Measurements from ENCODE around the gene FAM156B.
"Not testable (repeated sequence)": the region's sequence is repeated elsewhere in the genome, so short reads cannot be mapped to it uniquely, and the experiment has no call there.

The FAM156B gene

DNA sequence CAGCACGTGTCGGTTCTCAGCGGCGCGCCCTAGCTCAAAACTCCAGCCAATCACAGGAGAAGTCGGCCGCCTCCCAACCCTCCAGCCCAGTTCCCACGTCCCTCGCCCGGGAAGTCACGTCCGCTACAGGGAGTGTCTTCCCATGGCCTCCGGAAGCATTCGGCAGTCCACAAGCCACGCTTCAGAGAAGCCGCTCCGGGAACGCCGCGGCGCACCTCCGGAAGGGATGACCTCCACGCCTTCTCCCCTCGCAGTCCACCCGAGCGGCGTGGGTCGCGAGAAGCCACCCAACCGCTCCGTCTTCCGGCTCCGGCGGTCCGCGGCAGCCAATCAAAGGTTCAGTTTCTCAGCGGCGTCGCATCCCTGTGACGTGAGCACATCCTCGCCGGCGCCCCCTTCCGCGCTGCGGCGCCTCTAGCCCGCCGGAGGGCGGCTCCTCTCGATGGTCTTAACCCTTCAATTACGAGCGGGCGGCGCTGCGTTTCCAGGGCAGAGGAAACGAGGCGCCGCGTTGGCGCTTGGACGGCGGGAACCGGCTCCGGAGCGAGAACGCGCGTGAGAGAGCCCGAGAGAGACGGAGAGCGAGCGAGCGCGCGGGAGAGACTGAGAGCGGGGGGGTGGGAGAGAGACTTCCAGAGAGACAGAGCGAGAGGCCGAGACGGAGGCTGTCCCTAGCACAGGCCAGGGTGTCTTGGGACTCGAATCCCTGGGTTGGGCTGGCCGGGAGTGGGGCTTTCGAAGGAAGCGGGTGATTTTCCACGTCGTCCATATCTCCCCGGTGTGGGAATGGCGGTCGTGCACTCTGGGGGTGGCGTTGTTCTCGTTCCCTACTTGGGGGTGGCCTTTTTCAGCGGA is at the start of gene FAM156B:
FAM156B (plus strand) TSS at position 476 of the 855 bp plus-strand sequence. CDS start 9,896 bp downstream, outside the sequence.
- DNase-seq, result not testable (repeated sequence)

DNA sequence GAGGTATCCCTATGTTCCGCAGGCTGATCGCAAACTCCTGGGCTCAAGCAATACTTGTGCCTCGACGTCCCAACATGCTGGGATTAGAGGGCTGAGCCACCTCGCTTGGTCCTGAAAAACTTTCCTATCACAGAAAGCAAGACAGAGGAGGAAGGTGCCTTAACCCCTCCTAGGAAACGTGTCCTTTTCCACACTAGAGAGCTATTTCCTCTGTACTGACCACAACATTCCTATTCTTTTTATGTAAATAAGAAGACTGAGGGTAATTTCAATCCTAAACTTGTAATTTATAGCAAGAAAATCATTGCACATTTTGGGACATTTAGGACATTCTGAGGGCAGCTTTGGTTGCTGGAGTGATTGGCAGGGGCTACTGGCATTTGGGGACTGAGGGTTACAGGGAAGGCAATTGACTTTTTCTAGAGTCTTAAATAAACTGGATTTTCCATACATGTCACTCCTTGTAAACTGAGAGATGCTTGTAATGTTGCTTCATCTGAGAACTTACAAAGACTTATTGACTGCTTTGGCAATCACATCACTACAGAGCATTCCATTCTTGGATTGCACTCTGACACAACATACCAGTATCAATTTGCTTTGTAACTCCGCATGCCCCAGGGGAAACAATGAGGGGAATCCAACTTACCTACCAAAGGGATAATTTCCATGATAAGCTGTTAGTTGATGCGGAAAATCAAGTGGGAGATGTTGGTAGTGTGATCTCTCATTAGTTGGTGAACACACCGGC is 44.8 kb upstream of the FAM156B start:
- peak; percentile 7 for DNase-seq

- DNase-seq, result peak; percentile 18
Measured at GRCh38 chrX:52856991-52857525, 40.1 kb upstream of the FAM156B start.

DNA sequence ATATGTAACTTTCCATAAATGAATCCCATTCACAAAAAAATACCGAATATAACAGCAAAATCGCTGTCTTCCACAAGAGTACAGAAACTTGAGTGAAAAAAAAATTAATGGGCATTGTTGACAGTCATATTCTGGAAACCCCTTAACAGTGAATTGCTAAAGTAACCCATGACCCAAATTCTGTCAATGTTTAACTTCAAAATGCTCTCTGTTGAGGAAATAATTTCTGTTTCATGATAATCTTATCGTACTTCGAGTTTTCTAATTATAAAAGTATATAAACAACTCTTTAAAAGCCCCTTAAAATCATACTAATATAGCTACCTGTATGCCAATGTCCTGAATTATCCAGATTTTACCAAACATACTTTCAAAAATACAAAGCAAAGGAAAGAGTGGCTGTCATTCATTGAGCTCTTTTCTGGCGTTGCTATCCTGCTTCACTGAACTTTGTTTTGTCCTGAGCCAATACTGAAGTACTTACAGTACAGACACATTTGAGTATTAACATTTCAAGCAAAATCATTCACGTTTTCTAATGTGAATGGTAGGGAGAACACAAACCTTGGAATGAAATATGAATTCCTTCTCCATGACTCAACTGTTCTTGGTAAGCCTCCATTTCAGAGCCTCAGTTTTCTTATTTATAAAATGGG is 31.7 kb upstream of the FAM156B start:
- DNase-seq, result peak; percentile 4

GRCh38 chrX:52867610-52868348 is 29.4 kb upstream of the FAM156B start, which contains the start of gene XAGE3:
TSS of gene XAGE3 (minus strand) at chrX:52868083. CDS start at chrX:52867133, 950 bp downstream.
- no peak for DNase-seq

DNA sequence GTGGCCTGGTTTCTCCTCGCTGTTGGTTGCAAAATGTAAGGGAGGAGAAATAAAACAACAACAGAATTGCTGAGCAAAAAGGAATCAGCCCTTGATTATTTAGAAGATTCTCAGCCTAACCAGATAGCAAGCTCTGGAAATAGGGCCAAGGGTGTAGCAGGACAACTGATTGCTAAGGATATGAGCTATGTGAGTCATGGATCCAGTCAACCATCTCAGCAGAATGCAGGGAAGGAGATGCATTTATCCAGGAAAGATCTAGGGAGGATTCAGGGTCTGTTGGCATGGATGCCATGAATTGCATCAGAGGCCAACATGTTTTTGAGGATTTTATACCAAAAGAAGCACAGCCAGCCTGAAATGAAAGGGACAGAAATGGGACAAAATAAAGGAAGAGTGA is 27.1 kb upstream of the FAM156B start:
- peak; percentile 12 for DNase-seq

DNA sequence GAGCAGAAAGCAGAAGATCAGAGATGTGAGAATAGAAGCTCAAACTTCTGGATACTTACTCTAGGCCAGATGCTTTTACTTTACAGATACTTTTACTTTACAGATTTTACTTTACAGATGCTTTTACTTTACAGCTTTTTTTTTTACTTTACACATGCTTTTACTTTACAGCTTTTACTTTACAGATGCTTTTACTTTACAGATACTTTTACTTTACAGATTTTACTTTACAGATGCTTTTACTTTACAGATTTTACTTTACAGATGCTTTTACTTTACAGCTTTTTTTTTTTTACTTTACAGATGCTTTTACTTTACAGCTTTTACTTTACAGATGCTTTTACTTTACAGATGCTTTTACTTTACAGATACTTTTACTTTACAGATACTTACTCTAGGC is 23.3 kb upstream of the FAM156B start:
- DNase-seq, result not testable (repeated sequence)

GRCh38 chrX:52874661-52875060 is 22.5 kb upstream of the FAM156B start:
- DNase-seq, result no peak

GRCh38 chrX:52875436-52875835 is 21.7 kb upstream of the FAM156B start:
- not testable (repeated sequence) for DNase-seq

DNA sequence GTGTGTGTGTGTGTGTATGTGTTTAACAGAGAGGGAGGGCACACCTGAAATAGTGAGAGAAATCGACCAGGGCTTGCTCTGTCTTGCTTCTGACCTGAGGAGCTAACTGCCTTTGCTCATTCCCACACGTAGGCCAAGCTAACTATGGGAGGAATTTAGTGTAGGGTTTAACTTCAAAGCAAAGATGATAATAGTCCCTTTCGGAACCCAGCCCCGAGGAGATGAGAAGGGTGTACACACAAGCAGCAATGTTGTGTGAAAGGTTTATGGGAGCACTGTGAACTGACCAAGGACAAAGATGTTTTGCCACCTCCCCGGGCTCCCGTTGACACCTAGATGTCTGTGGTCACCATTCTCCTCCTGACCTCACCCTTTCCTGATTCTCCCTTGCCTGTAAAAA is 20.7 kb upstream of the FAM156B start:
- DNase-seq, result not testable (repeated sequence)

DNA sequence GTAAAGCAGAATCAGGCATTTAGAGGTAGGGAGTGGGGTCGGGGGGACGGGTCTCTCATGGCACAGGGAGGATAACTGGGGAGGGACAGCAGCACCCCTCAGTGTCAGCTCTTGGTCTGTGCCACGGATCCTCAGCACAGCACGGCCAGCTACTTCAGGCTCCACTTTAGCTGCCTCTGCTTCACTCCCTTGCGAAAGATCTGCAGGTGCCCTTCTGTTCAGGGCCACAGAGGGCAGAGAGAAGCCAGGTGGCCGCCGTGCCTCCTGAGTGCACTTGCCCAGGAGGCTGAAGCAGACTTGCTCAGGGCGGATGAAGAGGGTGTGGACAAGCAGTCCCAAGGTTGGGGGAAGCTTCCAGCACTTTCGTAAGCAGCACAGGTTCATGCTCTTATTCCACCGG is 9.7 kb upstream of the FAM156B start:
- DNase-seq, result not testable (repeated sequence)

GRCh38 chrX:52888090-52888489 is 9.0 kb upstream of the FAM156B start:
- not testable (repeated sequence) for DNase-seq

DNA sequence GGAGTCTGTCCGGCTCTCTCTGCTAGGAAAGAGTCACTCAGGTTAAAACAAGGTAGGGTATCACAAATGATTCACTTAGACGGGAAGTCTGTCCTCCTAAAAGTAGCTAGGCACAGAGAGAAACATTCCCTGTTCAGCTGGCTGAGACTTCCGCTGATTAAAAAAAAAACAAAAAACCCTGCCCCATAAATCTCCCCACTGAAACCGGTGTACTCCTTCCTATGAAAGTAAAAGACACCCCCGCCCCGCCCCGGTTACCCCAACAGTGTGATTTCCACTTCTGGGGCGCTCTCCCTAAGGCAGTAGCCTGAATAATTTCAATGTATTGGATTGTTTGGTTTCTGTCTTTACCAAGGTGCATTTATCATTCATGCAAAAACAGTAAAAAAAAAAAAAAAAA is 692 bp upstream of the FAM156B start:
- DNase-seq, result not testable (repeated sequence)

DNA sequence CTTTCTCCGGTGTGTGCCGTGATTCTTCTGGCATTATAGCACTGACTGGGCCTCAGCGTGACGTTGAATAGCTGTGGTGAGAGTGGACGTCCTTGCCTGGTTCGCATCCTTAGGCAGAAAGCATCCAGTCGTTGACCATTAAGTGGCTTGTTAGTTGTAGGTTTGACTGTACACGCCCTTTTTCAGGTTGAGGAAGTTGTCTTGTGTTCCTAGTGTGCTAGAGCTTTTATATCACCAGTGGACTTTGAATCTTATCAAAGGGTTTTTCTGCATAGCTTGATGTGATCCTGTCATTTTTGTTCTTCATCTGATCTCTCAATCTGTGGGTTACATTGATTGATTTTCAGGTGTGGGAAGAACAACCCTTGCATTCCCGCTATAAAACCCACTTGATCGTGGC is 8.4 kb downstream of the FAM156B start:
- not testable (repeated sequence) for DNase-seq

- not testable (repeated sequence) for DNase-seq
Measured at GRCh38 chrX:52906072-52906471, 8.9 kb downstream of the FAM156B start.

DNA sequence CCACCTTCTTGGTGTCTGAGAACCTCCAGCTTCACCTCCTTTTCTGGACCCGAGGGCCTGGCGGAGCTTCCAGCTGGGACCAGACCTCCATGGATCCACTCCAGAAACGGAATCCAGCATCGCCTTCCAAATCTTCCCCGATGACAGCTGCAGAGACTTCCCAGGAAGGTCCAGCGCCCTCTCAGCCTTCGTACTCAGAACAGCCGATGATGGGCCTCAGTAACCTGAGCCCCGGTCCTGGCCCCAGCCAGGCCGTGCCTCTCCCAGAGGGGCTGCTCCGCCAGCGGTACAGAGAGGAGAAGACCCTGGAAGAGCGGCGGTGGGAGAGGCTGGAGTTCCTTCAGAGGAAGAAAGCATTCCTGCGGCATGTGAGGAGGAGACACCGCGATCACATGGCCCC is 10.0 kb downstream of the FAM156B start:
- not testable (repeated sequence) for DNase-seq

- not testable (repeated sequence) for DNase-seq
Measured at GRCh38 chrX:52907900-52908299, 10.8 kb downstream of the FAM156B start.

GRCh38 chrX:52909313-52909969 is 12.3 kb downstream of the FAM156B start:
- not testable (repeated sequence) for DNase-seq

DNA sequence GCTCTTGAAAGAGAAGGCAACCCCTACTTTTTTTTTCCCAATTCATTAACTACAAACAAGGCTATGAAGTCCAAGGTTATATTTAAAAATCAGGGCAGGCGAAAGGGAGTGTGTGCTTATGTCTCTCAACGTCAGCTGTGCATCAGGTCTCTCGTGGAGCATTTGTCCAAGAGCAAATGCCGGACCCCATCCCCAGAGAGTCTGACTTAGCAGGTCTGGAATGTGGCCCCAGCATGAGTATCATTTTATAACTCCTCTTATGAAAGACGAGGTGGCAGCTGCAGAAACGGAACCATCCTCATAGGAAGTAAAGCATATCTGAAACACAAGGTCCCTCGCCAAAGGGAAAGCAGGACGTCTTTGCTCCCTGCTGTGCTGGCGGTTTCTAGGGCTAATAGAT is 16.6 kb downstream of the FAM156B start:
- not testable (repeated sequence) for DNase-seq

DNA sequence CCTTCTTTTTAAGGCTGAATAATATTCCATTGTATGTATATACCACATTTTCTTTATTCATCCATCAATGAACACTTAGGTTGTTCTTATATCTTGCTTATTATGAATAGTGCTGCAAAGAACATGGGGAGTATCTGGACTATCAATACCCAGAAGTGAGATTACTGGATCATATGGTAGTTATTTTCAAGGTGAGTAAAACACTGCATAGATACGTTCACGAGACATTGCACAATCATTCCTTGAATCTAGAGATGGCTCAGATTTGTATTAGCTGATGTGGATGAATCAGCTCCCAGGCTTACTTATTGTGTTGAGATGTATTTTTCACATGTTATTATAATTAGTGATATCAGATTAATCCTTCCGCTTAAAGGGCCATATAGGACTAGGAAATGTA is 17.6 kb downstream of the FAM156B start:
- not testable (repeated sequence) for DNase-seq

DNA sequence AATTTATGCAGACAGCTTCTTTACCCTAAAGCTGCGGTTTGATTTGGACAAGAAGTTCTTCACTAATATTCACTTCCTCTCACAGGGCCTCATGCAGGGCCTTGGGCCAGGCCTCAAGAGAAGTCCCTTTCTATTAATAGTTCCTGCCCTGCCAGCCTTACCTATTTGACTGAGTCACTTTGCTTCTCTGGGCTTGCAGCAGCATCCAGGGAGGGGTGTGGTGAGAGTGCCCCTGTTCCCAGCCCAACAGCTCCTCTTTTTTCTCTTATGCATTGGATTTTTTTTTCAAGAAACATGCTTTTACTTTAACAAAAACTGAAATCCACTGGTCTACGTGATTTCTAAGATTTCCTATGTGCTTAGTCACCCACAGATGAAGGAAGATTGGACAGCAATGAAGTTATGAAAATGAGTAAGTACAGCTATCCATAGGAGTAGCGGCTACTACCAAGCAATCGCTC is 26.7 kb downstream of the FAM156B start:
- DNase-seq, result peak; percentile 12

Measured in kidney glomerular epithelial cell (primary cell).